GM12801 (cell line): Measurements from ENCODE around the gene RBM25.

ENCODE experiments used
- TF ChIP-seq, protein P1 (sequence below): IDR thresholded peaks from one replicate; pipeline ENCODE4 v1.5.1; 2011; ENCODE audit warnings: control low read depth; ENCODE audit not compliant: insufficient read length; ENCODE audit errors: extremely low read depth

The RBM25 gene

DNA sequence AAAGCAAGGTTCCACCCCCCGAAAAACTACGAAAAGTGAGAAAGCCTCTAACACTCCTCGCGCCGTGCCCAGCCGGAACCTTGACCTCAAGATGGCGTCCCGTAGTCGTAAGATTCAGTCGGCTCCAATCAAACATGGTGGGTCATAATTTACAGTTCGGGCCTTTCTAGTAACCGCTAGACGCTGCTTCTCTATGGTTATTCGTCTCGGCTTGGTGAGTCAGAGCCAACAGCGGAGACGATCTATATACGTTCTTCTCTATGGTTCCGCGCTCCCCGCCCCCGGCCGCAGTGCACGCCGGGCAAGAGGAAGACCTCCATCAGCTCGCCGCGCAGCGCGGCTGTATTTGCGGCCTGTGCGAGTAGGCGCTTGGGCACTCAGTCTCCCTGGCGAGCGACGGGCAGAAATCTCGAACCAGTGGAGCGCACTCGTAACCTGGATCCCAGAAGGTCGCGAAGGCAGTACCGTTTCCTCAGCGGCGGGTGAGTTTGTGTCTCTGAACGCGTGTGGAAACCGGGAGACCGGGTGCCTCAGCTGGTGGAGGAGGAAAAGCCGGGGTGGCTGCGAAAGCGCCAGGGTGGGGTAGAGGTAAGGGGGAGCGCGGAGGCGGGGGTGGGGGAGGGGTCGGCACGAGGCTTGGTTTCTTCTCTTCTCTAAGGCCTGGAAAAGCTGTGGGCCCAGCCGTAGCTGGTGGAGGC is at the start of gene RBM25:
RBM25 (plus strand) TSS at position 311 of the 698 bp plus-strand sequence. CDS start 13,108 bp downstream, outside the sequence.
- TF ChIP-seq, protein P1, sequence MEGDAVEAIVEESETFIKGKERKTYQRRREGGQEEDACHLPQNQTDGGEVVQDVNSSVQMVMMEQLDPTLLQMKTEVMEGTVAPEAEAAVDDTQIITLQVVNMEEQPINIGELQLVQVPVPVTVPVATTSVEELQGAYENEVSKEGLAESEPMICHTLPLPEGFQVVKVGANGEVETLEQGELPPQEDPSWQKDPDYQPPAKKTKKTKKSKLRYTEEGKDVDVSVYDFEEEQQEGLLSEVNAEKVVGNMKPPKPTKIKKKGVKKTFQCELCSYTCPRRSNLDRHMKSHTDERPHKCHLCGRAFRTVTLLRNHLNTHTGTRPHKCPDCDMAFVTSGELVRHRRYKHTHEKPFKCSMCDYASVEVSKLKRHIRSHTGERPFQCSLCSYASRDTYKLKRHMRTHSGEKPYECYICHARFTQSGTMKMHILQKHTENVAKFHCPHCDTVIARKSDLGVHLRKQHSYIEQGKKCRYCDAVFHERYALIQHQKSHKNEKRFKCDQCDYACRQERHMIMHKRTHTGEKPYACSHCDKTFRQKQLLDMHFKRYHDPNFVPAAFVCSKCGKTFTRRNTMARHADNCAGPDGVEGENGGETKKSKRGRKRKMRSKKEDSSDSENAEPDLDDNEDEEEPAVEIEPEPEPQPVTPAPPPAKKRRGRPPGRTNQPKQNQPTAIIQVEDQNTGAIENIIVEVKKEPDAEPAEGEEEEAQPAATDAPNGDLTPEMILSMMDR: no peak

DNA sequence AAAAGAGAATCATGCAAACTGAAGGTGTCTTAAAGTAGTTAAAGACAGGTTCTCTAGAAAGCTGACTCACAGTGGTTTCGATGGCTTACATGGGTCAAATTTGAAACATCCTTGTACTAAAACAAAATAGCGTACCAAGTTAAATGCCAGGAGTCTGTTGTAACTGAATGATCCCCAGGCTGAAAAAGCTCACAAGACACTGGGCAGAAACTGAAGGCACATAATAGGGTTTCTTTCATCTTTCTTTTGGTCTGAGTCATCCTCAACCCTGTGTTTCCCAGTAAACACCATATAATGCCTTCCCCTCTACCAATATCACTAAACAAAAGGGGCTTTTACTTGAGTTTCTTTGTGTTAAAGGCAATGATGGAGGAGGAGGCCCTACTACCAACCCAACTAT is 44.2 kb upstream of the RBM25 start:
- TF ChIP-seq, protein P1: no peak

DNA sequence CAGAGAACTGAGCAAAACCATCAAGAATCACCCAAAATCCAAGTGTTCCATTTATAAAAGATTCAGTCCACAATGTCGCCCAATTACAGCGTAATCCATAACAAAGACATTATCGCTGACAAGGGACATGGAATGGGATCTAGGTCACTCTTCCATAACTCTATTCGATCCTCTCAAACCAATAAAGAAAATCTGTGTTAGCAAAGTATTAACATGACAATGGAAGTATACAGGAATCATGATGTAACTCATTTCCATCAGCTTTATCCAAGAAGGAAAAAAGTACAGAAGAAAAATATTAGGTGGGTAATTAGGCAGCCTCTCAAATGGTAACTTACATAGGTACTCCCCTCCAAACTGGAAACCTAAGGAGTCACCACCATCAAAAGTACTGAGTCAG is 36.3 kb upstream of the RBM25 start:
- TF ChIP-seq, protein P1: no peak

DNA sequence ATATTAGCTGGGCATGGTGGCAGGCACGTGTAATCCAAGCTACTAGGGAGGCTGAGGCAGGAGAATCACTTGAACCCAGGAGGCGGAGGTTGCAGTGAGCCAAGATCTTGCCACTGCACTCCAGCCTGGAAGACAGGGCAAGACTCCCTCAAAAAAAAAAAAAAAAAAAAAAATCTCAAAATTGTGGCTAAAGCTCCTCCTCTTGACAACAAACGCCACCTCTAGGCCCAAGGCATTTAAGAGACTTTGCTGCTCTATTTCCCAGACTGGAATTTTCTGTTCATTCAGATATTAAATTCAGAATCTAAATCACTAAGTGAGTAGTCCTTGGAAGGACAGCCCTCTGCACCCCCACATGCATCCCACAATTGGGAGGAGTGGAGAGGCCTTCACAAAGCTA is 32.8 kb upstream of the RBM25 start:
- TF ChIP-seq, protein P1: no peak

DNA sequence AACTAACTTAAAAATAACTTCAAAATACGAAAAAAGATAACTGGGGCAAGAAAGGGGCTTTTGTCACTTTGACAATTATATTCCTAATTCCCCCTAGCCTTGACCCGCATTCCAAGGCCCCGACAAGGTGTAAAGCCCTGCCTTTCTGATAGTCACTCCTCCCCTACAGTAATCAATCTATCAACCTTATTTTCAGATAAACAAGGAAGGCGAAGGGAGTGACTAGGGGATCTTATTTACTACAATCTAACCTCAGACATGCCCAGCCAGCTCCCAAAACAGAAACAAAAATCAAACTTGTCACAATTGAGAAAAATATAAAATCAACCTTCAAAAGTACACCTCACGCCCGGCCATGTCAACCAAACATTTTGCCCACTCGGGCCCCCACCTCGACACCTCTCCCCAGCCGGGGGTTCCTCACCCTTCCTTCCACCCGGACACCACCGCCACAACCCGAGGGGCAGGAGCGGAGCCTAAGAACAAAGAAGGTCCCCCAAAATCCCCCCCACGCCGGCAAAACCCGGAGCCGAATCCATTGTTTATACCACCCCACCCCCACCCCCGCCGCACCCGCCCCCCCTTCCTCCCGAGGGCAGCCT is 32.0 kb upstream of the RBM25 start:
- TF ChIP-seq, protein P1: no peak

DNA sequence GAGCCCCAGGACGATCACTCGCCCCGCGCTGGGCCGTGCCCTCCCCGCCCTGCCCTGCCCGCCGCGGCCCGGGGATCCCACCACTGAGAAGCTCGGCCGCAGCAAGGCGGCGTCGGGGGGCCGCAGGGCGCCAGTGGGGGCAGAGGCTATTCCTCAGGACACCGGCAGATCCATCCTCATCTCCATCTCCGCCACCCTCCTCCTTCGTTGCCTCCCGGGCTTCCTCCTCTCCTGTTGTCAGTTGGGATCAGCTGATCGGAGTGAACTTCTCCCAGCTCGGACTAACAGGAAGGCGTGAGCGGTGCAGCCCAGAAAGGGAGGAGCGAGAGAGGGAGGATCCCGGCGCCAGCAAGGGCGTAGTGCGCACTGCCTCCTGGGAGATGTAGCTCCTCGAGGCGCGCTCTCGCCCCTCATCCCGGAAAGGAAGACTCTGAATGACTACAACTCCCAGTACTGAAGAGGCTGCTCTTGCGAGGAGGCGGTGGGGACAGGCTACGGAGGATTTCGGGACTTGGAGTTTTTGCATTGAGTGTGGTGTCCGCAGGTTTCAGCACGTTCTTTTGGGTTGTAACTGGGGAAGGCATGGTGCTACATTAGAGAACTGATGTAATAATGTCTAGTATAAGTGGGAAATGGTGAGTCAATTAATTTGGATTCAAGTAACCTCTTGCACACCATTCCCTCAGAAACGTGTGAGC is 31.3 kb upstream of the RBM25 start, which contains the start of gene ZFYVE1:
ZFYVE1 (minus strand) TSS at position 262 of the 698 bp plus-strand sequence. CDS start 2,598 bp downstream, outside the sequence.
- TF ChIP-seq, protein P1: no peak

DNA sequence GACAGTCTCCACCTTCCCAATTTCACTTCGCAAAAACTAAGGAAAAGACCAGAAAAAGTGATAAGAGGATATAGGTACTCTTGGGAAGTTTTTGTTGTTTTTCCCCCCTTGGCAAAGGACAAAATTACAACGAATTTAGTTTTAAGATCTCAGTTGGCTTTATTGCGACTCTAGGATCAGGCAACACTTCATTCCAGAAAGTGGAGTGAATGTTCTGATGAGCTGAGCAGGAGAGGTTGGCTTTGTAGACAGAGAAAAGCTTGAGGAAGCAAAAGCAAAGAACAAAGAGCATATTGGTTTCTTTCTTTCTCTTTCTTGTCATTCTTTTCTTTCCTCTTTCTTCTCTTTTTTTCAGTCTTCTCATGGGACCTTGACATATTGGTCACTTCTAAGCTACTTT is 30.8 kb upstream of the RBM25 start:
- TF ChIP-seq, protein P1: no peak
